H1 (cell line): Measurements from ENCODE around the gene YWHAB. TPM values are rescaled to one million over a fixed set of nuclear protein-coding genes. Genes with fewer than 3 reads are reported as not detected.

Experiments
- BRCA1 ChIP-seq: IDR thresholded peaks from 2 replicates; pipeline ENCODE4 v1.6.1; 2012; ENCODE audit warnings: low read depth, low read length, improper control_type of control experiment
- JUN ChIP-seq: IDR thresholded peaks from 2 replicates; pipeline ENCODE4 v1.6.1; 2011; ENCODE audit warnings: low read depth, mild to moderate bottlenecking, improper control_type of control experiment, low read length
- NRF1 ChIP-seq: IDR thresholded peaks from 2 replicates; pipeline ENCODE4 v1.6.1; 2011; ENCODE audit warnings: mild to moderate bottlenecking, low read depth, low read length, improper control_type of control experiment
- polyA plus RNA-seq, 7 experiments: library from polyadenylated mRNA; depleted of rRNA in 3 of 7; stranded (reverse) in 5 of 7; unstranded in 2 of 7; fragments of >200 nt in 5 of 7; fragments of 200-250 nt in 2 of 7; gene quantifications; 1 replicate in 5 of 7; 2 replicates in 1 of 7; 4 replicates in 1 of 7; pipeline versions ENCODE4 v1.2.1 to v1.2.3, GENCODE V29; 2011 to 2013; ENCODE audit warnings: missing spikeins in 2 of 7, mixed read lengths in 2 of 7
- total RNA-seq: library from RNA; stranded (reverse); fragmentation: NEBNext Ultra II Directional; extraction: Animal tissue kit (Norgen Biotek cat#: 25700); gene quantifications from 2 replicates; pipeline ENCODE4 v1.2.1, GENCODE V29; 2021
- TF ChIP-seq, protein P1 (sequence below): IDR thresholded peaks from 2 replicates; pipeline ENCODE4 v1.6.1; 2011; ENCODE audit warnings: low read depth, mild to moderate bottlenecking, low read length; ENCODE audit not compliant: insufficient read depth

YWHAB gene
- total and polyA plus RNA-seq, 2 of the 8 experiments (the other 6 are each of a cell fraction or from before 2014, with no cell fraction given) = 72.9 to 256 TPM

DNA sequence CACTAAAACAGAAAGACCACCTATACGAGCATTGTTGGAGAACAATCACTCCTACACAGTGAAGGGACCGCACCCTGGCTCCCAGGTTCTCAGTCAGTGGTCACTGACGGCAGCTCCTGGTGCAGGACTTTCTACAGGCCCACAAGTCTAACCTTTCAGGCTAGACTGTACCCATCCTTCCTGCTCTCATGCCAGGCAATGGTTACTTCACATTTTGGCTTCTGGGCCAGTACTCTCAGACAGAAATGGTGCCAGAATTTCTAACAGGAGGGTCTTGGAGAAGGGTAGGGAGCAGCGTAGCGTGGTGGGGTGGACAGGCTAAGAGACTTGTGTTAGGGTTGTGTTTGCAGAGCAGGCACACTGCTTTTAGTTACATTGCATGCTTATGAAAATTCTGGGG lies 62.6 kb downstream of the YWHAB start (continued):
- TF ChIP-seq, protein P1, sequence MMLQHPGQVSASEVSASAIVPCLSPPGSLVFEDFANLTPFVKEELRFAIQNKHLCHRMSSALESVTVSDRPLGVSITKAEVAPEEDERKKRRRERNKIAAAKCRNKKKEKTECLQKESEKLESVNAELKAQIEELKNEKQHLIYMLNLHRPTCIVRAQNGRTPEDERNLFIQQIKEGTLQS = no peak
- no peak for TF ChIP-seq JUN
- no peak for TF ChIP-seq BRCA1
- no peak for TF ChIP-seq NRF1
